ENCODE results near the gene STAMBP.

The STAMBP gene

GRCh38 chr2:73904952-73905351, 76.2 kb downstream of the STAMBP start:
- TF ChIP-seq CTCF (IDR thresholded peaks at IDR 0.05; ENCODE audit: insufficient read depth, low read depth, low read length, missing control alignments) = no peak
- no peak for DNase-seq (ENCODE audit: low read depth)

GRCh38 chr2:73906847-73907505, 78.2 kb downstream of the STAMBP start:
- no peak for TF ChIP-seq CTCF (IDR thresholded peaks at IDR 0.05; ENCODE audit: insufficient read depth, low read depth, low read length, missing control alignments)
- H3K4me3 ChIP-seq (ENCODE audit: low read depth, low read length) = no peak overlapping the region
- no peak for DNase-seq (ENCODE audit: low read depth)

More at GRCh38 chr2:73904952-73905351, 76.2 kb downstream of the STAMBP start:
- no peak overlapping the region for H3K4me3 ChIP-seq (ENCODE audit: low read depth, low read length)

GRCh38 chr2:73907840-73908452, 79.2 kb downstream of the STAMBP start:
- peak; percentile 67 for DNase-seq (ENCODE audit: low read depth)
- TF ChIP-seq CTCF (IDR thresholded peaks at IDR 0.05; ENCODE audit: insufficient read depth, low read depth, low read length, missing control alignments) = peak; percentile 54
- H3K4me3 ChIP-seq (ENCODE audit: low read depth, low read length) = no peak overlapping the region

GRCh38 chr2:73908689-73909652, 80.2 kb downstream of the STAMBP start:
- no peak overlapping the region for H3K4me3 ChIP-seq (ENCODE audit: low read depth, low read length)
- no peak for DNase-seq (ENCODE audit: low read depth)
- no peak for TF ChIP-seq CTCF (IDR thresholded peaks at IDR 0.05; ENCODE audit: insufficient read depth, low read depth, low read length, missing control alignments)

GRCh38 chr2:73910873-73911547, 82.2 kb downstream of the STAMBP start:
- H3K4me3 ChIP-seq (ENCODE audit: low read depth, low read length) = no peak overlapping the region
- DNase-seq (ENCODE audit: low read depth) = no peak
- TF ChIP-seq CTCF (IDR thresholded peaks at IDR 0.05; ENCODE audit: insufficient read depth, low read depth, low read length, missing control alignments) = no peak

GRCh38 chr2:73911548-73912208, 82.9 kb downstream of the STAMBP start:
- no peak for TF ChIP-seq CTCF (IDR thresholded peaks at IDR 0.05; ENCODE audit: insufficient read depth, low read depth, low read length, missing control alignments)
- no peak for DNase-seq (ENCODE audit: low read depth)
- no peak overlapping the region for H3K4me3 ChIP-seq (ENCODE audit: low read depth, low read length)

All from GM12865 (cell line).